Loucy (cell line): Measurements from ENCODE around the gene ORC2.

Experiments
- CTCF ChIP-seq: fragments of 200-600 bp; sonication (generic); conservative IDR thresholded peaks from 2 replicates; pipeline ENCODE4 v1.5.1; 2014; ENCODE audit warnings: mild to moderate bottlenecking, antibody characterized with exemption, low read length
- EZH2phosphoT487 ChIP-seq: fragments of 200-600 bp; IDR thresholded peaks from 2 replicates; pipeline ENCODE4 v1.6.1; 2018; ENCODE audit warnings: antibody characterized with exemption, mild to moderate bottlenecking, moderate library complexity, borderline replicate concordance

- TF ChIP-seq CTCF = no peak
- no peak for TF ChIP-seq EZH2phosphoT487
Measured at GRCh38 chr2:200985799-200986198, 22.3 kb upstream of the ORC2 start.
